SU-DHL-6 (cell line): ENCODE data around the gene RECQL.

Experiments
- H2AFZ ChIP-seq: fragments of 200-600 bp; sonication (generic); 2 replicates; pipeline ENCODE4 v1.6.1; 2014; ENCODE audit warnings: low read depth, mild to moderate bottlenecking, moderate library complexity, mixed read lengths, antibody characterized with exemption, low read length; ENCODE audit not compliant: severe bottlenecking
- H3F3A ChIP-seq: fragments of 200-600 bp; shearing (Covaris generic); 2 replicates; pipeline ENCODE4 v1.6.0; 2016; ENCODE audit warnings: antibody characterized with exemption, mild to moderate bottlenecking; ENCODE audit not compliant: insufficient read depth
- H3K27ac ChIP-seq: fragments of 200-600 bp; sonication (generic); 2 replicates; pipeline ENCODE4 v1.5.1; 2016; ENCODE audit warnings: low read depth, mild to moderate bottlenecking, low read length, moderate library complexity, mixed read lengths
- H3K27me3 ChIP-seq: fragments of 200-600 bp; sonication (generic), shearing (Covaris generic); 2 replicates; pipeline ENCODE4 v1.6.0; 2014; ENCODE audit warnings: mild to moderate bottlenecking, low read length
- H3K36me3 ChIP-seq: fragments of 200-600 bp; sonication (generic); 2 replicates; pipeline ENCODE4 v1.6.1; 2014; ENCODE audit warnings: mild to moderate bottlenecking, low read length, mixed read lengths
- H3K4me2 ChIP-seq: fragments of 300-600, 200-600 bp; shearing (Covaris generic), sonication (generic); 2 replicates; pipeline ENCODE4 v1.6.0; 2014; ENCODE audit warnings: low read length, low read depth, mild to moderate bottlenecking; ENCODE audit not compliant: poor library complexity, severe bottlenecking
- H3K4me3 ChIP-seq: fragments of 200-600 bp; sonication (generic); 2 replicates; pipeline ENCODE4 v1.5.1; 2014; ENCODE audit warnings: antibody characterized with exemption, low read length, mild to moderate bottlenecking, mixed read lengths; ENCODE audit not compliant: insufficient read depth, poor library complexity, severe bottlenecking
- H3K79me2 ChIP-seq: fragments of 200-600 bp; sonication (generic); 2 replicates; pipeline ENCODE4 v1.6.1; 2014; ENCODE audit warnings: mild to moderate bottlenecking, low read length, moderate library complexity; ENCODE audit not compliant: insufficient read depth
- H3K9ac ChIP-seq: fragments of 200-600 bp; sonication (generic); 2 replicates; pipeline ENCODE4 v1.7.0; 2014; ENCODE audit warnings: mild to moderate bottlenecking, low read length
- H3K9me2 ChIP-seq: fragments of 200-600 bp; sonication (generic); replicated peaks from 2 replicates; pipeline ENCODE4 v1.6.1; 2014; ENCODE audit warnings: low read length; ENCODE audit not compliant: insufficient read depth
- H3K9me3 ChIP-seq: fragments of 200-600 bp; sonication (generic); 2 replicates; pipeline ENCODE4 v1.6.1; 2014; ENCODE audit warnings: low read length, mixed read lengths; ENCODE audit not compliant: insufficient read depth
- H4K20me1 ChIP-seq: fragments of 200-600 bp; sonication (generic); 2 replicates; pipeline ENCODE4 v1.6.1; 2014; ENCODE audit warnings: low read depth, mild to moderate bottlenecking, antibody characterized with exemption, low read length, moderate library complexity, mixed read lengths
- CTCF ChIP-seq: fragments of 200-600 bp; sonication (generic); IDR thresholded peaks from one replicate; pipeline ENCODE4 v1.5.1; 2017; ENCODE audit warnings: antibody characterized with exemption, mild to moderate bottlenecking, low read length, moderate library complexity; ENCODE audit not compliant: insufficient read depth, poor library complexity, severe bottlenecking
- EZH2phosphoT487 ChIP-seq: fragments of 200-600 bp; sonication (generic), shearing (Covaris generic); conservative IDR thresholded peaks from 2 replicates; pipeline ENCODE4 v1.6.1; 2018; ENCODE audit warnings: mild to moderate bottlenecking, antibody characterized with exemption, low read length, moderate library complexity, mixed read lengths

The RECQL gene

GRCh38 chr12:21501258-21502163, at the start of gene RECQL, which contains the start of gene GOLT1B:
RECQL (minus strand) TSS chr12:21501635; CDS start chr12:21499570, 2,065 bp downstream.
GOLT1B (plus strand) TSS chr12:21501789; CDS start chr12:21501924, 135 bp downstream.
- Histone ChIP-seq H3K36me3 (peaks cover 6% of the 10 kb centered on the region), H3K9ac (peak within 1 kb of the TSS; percentile 97), H3F3A (no peaks in the 10 kb centered on the region), H3K79me2 (peaks cover 74% of the 10 kb centered on the region), H2AFZ (peak within 1 kb of the TSS; percentile 96), H4K20me1 (peaks cover 8% of the 10 kb centered on the region), H3K4me2 (peak within 1 kb of the TSS; percentile 98), H3K9me3 (no peaks in the 10 kb centered on the region), H3K27me3 (no peaks in the 10 kb centered on the region), H3K27ac (peak within 1 kb of the TSS; percentile 69), H3K9me2 (no peaks in the 10 kb centered on the region), H3K4me3 (peak within 1 kb of the TSS; percentile 99)
- TF ChIP-seq EZH2phosphoT487 (no peak), CTCF (no peak)

- Histone ChIP-seq H3F3A (no peaks in the 10 kb centered on the region), H3K4me3 (no peak overlapping the region), H3K27me3 (no peaks in the 10 kb centered on the region), H4K20me1 (no peaks in the 10 kb centered on the region), H3K4me2 (no peak overlapping the region), H2AFZ (no peak overlapping the region), H3K9ac (no peak overlapping the region), H3K36me3 (no peaks in the 10 kb centered on the region), H3K9me3 (no peaks in the 10 kb centered on the region), H3K27ac (no peak overlapping the region), H3K79me2 (no peaks in the 10 kb centered on the region), H3K9me2 (no peaks in the 10 kb centered on the region)
- TF ChIP-seq CTCF (no peak), EZH2phosphoT487 (no peak)
These were observed 46.0 kb upstream of the RECQL start for GRCh38 chr12:21547437-21547836.

GRCh38 chr12:21546716-21547115, 45.3 kb upstream of the RECQL start:
- Histone ChIP-seq H3K9me2 (no peaks in the 10 kb centered on the region), H3K4me2 (no peak overlapping the region), H3K27me3 (no peaks in the 10 kb centered on the region), H3K27ac (no peak overlapping the region), H2AFZ (no peak overlapping the region), H4K20me1 (no peaks in the 10 kb centered on the region), H3K4me3 (no peak overlapping the region), H3K9me3 (no peaks in the 10 kb centered on the region), H3F3A (no peaks in the 10 kb centered on the region), H3K36me3 (no peaks in the 10 kb centered on the region), H3K9ac (no peak overlapping the region), H3K79me2 (no peaks in the 10 kb centered on the region)
- TF ChIP-seq EZH2phosphoT487 (no peak), CTCF (no peak)
